GM21367 (cell line): ENCODE data around the gene TEX13D.

Experiments used
- ATAC-seq: cut with Tn5 transposase; IDR thresholded peaks from one replicate; pipeline ENCODE4 v1.9.1; 2021; ENCODE audit not compliant: unreplicated experiment

Gene TEX13D

DNA sequence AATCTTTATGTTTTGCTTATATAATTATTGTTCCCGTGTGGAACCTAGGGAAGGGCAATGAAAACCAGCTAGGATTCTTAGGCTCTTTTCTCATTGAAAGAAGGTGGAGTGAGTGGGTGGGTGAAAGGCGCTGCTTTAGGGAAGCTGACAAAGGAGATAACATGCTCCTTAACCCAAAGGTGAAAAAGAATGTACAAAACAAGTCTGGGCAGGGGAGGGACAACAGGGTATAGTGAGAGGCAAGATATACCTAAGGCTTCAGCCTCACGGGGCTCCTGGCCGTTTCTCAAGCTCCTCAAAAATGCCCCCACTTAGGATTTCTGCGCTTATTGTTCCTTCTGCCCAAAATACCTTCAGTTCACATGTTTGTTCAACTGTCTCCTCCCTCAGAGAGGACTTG is 15.7 kb downstream of the TEX13D start:
- ATAC-seq = no peak

DNA sequence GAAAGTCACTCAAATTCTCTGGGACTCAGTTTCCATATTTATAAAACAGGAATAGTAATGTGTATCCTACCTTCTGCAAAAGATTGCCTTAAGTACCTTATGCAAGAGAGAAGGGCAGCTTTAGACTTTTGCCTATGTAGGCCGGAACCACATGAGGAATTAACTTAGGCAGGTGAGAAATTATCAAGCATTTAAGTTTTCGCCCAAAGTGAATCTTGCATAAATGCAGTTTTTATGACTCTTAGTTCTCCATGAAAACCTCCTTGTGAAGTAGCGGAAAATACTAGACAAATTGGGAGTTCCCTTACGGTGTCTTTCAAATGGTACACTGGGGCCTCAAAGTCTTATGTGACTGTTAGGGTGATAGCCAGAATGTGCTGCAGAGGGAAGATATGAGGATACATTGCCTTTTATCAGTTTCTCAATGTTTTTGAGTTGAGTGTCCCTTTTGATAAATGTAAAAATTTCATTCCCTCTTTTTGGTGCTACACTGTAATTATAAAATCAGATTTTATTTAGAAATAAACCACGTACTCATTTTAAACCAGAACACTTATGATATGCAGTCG is 16.5 kb downstream of the TEX13D start:
- ATAC-seq = no peak

GRCh38 chrX:124354648-124355047 is 22.2 kb downstream of the TEX13D start:
- no peak for ATAC-seq

- peak; percentile 58 for ATAC-seq
Observed at GRCh38 chrX:124358800-124359383, 26.4 kb downstream of the TEX13D start.

DNA sequence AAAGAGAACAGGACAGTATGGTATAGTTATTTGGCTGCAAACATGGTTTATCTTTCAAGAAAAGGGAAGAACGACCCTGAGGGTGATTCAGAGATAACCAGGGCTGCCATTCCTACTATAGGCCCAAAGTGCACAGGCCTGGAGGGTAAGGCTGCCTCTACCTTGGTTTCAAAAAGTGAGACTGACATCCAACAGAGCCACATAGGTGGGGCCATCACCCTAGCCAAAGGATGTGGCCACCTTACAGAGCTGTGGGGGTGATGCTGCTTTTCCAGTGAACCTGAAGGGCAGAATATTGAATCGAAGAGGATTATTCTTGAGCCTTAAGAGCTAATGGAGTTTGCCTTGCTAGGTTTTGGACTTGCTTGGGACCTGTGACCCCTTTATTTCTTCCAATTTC is 29.6 kb downstream of the TEX13D start:
- no peak for ATAC-seq

- no peak for ATAC-seq
Observed at GRCh38 chrX:124362761-124363160, 30.3 kb downstream of the TEX13D start.

DNA sequence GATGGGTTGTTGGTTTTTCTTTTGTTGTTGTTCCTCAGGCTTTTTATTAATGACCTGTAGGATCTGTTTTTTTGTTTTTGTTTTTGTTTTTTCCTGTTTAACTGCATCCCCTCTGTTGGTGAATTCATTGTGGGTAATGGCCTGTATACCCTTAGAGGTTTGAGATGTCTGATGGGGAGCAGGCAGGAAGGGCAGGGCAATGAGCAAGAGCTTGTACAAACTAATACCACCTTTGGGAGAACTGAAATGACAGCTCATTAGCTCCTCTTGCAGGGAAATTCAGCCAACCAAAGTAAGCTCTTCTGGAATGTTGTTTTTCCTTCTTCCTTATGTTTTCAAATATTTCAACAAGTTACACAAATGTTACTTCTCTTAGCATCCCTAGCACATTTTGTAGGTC is 37.3 kb downstream of the TEX13D start:
- no peak for ATAC-seq

- ATAC-seq = no peak
Observed at GRCh38 chrX:124373348-124373747, 40.9 kb downstream of the TEX13D start.

GRCh38 chrX:124378643-124379042 is 46.2 kb downstream of the TEX13D start:
- ATAC-seq = no peak

GRCh38 chrX:124383354-124383753 is 50.9 kb downstream of the TEX13D start:
- no peak for ATAC-seq

DNA sequence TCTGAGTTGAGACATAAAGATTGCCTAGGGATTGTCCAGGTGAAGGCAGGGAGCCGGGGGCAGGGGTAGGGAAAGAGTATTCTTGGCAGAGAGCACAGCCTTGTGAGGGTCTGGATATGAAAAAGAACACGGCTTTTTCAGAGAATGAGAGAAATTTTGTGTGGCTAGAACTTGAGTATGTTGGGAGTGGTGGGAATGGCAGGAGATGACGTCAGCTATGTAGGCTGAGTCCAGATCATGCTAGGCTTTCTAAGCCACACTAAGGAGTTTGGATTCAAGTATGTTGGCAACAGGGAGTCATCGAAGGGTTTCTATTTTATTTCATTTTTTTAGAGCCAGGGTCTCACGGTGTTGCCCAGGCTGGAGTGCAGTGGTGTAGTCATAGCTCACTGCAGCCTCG is 53.9 kb downstream of the TEX13D start:
- ATAC-seq = no peak
